K562 (cell line): ENCODE results near the gene SLC35E3. TPM values are rescaled to one million over a fixed set of nuclear protein-coding genes. Genes with fewer than 3 reads are reported as not detected.

Experiments used
- ATAC-seq: fragments of 200-7000 bp; cut with Tn5 transposase; 3 replicates; pipeline ENCODE4 v1.9.1; 2020; ENCODE audit warnings: moderate library complexity
- BruUV-seq: library from RNA; stranded (reverse); fragments of 400-500 nt; replicated peaks from 2 replicates; lab custom pipeline; 2021; lab: Mats Ljungman, UMichigan
- CTCF ChIA-PET: fragments of 300-600 bp; formaldehyde crosslinking; extraction: SDS; loops from one replicate; lab custom pipeline; 2021; ENCODE audit warnings: low intra/inter-chr PET ratio; lab: Yijun Ruan, JAX
- POLR2A ChIA-PET: fragments of 300-600, 350-650 bp; sonication (Branson Sonifier 250); formaldehyde crosslinking; extraction: SDS; loops from one replicate; lab custom pipeline; 2021; ENCODE audit warnings: antibody characterized with exemption, inconsistent platforms; lab: Yijun Ruan, JAX
- DNase-seq, 4 experiments: peaks; one replicate each; pipeline versions ENCODE4 v3.0.0 to v3.0.0-alpha.2; 2011 to 2018; ENCODE audit warnings: low spot score in 3 of 4, mixed read lengths in 3 of 4; ENCODE audit errors: extremely low read depth in 1 of 4
- FAIRE-seq: peaks from 2 replicates; lab custom pipeline; 2011; peaks lifted over from hg19 to GRCh38; lab: Jason Lieb, UNC
- H2AFZ ChIP-seq: 2 replicates; pipeline ENCODE4 v1.6.0; 2011; ENCODE audit warnings: low read depth, low read length, control low read depth, inconsistent platforms
- H3K27ac ChIP-seq: fragments of 200-600 bp; 3 replicates; pipeline ENCODE4 v1.8.0; 2011; ENCODE audit warnings: low read depth, mild to moderate bottlenecking, control low read depth, inconsistent platforms, low read length, moderate library complexity, mixed read lengths; ENCODE audit errors: extremely low read depth
- H3K27me3 ChIP-seq, 2 experiments: fragments of 300-600 bp in 1 of 2; 2 replicates in 1 of 2; 3 replicates in 1 of 2; pipeline versions ENCODE4 v1.6.0 to v1.8.0; 2011; ENCODE audit warnings: inconsistent platforms in 2 of 2, low read length in 2 of 2, mild to moderate bottlenecking in 1 of 2, mixed read lengths in 1 of 2, moderate library complexity in 1 of 2; ENCODE audit not compliant: control insufficient read depth in 2 of 2, insufficient read depth in 2 of 2
- H3K36me3 ChIP-seq: fragments of 300-600 bp; 3 replicates; pipeline ENCODE4 v1.8.0; 2011; ENCODE audit warnings: mild to moderate bottlenecking, low read length, inconsistent platforms; ENCODE audit not compliant: control insufficient read depth, insufficient read depth
- H3K4me1 ChIP-seq, 2 experiments: fragments of 200-600 bp in 1 of 2; replicated peaks in 1 of 2; 2 replicates in 1 of 2; 3 replicates in 1 of 2; pipeline versions ENCODE4 v1.5.1 to v1.8.0; 2011; ENCODE audit warnings: inconsistent platforms in 2 of 2, low read length in 2 of 2, mild to moderate bottlenecking in 1 of 2, mixed read lengths in 1 of 2, moderate library complexity in 1 of 2; ENCODE audit not compliant: control insufficient read depth in 2 of 2, insufficient read depth in 2 of 2
- H3K4me2 ChIP-seq: 2 replicates; pipeline ENCODE4 v1.6.1; 2011; ENCODE audit warnings: low read length, control low read depth, inconsistent platforms, mixed read lengths; ENCODE audit not compliant: insufficient read depth
- H3K4me3 ChIP-seq: fragments of 200-600 bp; sonication (generic), shearing (Covaris generic); 2 replicates; pipeline ENCODE4 v1.5.1; 2016; ENCODE audit warnings: control low read depth, inconsistent platforms
- H3K79me2 ChIP-seq: fragments of 200-600 bp; 3 replicates; pipeline ENCODE4 v1.8.0; 2011; ENCODE audit warnings: low read length, inconsistent platforms; ENCODE audit not compliant: control insufficient read depth, insufficient read depth
- H3K9ac ChIP-seq, 2 experiments: 2 replicates each; pipeline versions ENCODE4 v1.6.0 to v1.6.1; 2011; ENCODE audit warnings: low read depth in 2 of 2, low read length in 2 of 2, control low read depth in 1 of 2, inconsistent platforms in 1 of 2, mild to moderate bottlenecking in 1 of 2, mixed read lengths in 1 of 2; ENCODE audit not compliant: insufficient read depth in 1 of 2
- H3K9me1 ChIP-seq: one replicate; pipeline ENCODE4 v1.6.0; 2011; ENCODE audit warnings: inconsistent platforms, mild to moderate bottlenecking, low read length, moderate library complexity; ENCODE audit not compliant: control insufficient read depth, insufficient read depth
- H3K9me3 ChIP-seq: replicated peaks from 2 replicates; pipeline ENCODE4 v1.5.1; 2011; ENCODE audit warnings: low read depth, low read length, inconsistent platforms; ENCODE audit not compliant: control insufficient read depth, insufficient read depth
- H4K20me1 ChIP-seq: replicated peaks from 2 replicates; pipeline ENCODE4 v1.6.1; 2011; ENCODE audit warnings: low read length, inconsistent platforms, mixed read lengths; ENCODE audit not compliant: control insufficient read depth, insufficient read depth
- BCOR ChIP-seq: fragments of 450-650 bp; IDR thresholded peaks from 2 replicates; pipeline ENCODE4 v1.6.1; 2016
- EGR1 ChIP-seq: fragments of 450-650 bp; conservative IDR thresholded peaks from 2 replicates; pipeline ENCODE4 v1.6.1; 2017; ENCODE audit warnings: mild to moderate bottlenecking
- HCFC1 ChIP-seq: IDR thresholded peaks from 2 replicates; pipeline ENCODE4 v1.6.1; 2012; ENCODE audit warnings: low read depth, low read length, improper control_type of control experiment
- HDAC1 ChIP-seq, 2 experiments: fragments of 450-650 bp; IDR thresholded peaks; 2 replicates each; pipeline ENCODE4 v1.6.1; 2016 to 2017; ENCODE audit warnings: inconsistent platforms in 1 of 2, mild to moderate bottlenecking in 1 of 2, moderate library complexity in 1 of 2
- JUN ChIP-seq, 2 experiments: sonication (generic) in 1 of 2; formaldehyde crosslinking in 1 of 2; IDR thresholded peaks; 2 replicates each; pipeline versions ENCODE4 v1.6.1 to v1.8.0; 2012 to 2022; ENCODE audit warnings: borderline replicate concordance in 2 of 2, mild to moderate bottlenecking in 2 of 2, improper control_type of control experiment in 1 of 2, low read depth in 1 of 2, low read length in 1 of 2, missing genetic modification reagents in 1 of 2
- KDM1A ChIP-seq, 2 experiments: fragments of 450-650 bp; IDR thresholded peaks; 2 replicates each; pipeline ENCODE4 v1.6.1; 2016; ENCODE audit warnings: mild to moderate bottlenecking in 2 of 2
- MEF2D ChIP-seq: conservative IDR thresholded peaks from 2 replicates; pipeline ENCODE4 v1.6.1; 2016; ENCODE audit warnings: low read depth, missing genetic modification characterization, missing compliant biosample characterization
- NFIC ChIP-seq: fragments of 450-650 bp; IDR thresholded peaks from 2 replicates; pipeline ENCODE4 v1.6.1; 2017; ENCODE audit warnings: mild to moderate bottlenecking, inconsistent platforms
- ZNF384 ChIP-seq: IDR thresholded peaks from 2 replicates; pipeline ENCODE4 v1.6.1; 2012; ENCODE audit warnings: low read depth, low read length, improper control_type of control experiment
- WGBS: fragments of 100-300 bp; shearing (Covaris generic); methylation state at CpG from one replicate; pipeline ENCODE4 v1.1.6; 2016; ENCODE audit warnings: low coverage, mixed read lengths; ENCODE audit not compliant: insufficient coverage; ENCODE audit errors: missing lambda C conversion rate; 5-methylcytosine and 5-hydroxymethylcytosine counted together
- in situ Hi-C: fragments of 300-500 bp; cut with MboI; formaldehyde crosslinking; loops from 4 replicates; pipeline ENCODE4 v1.15.0; 2018; ENCODE audit warnings: inconsistent platforms, mixed read lengths
- intact Hi-C: fragments of 100-400 bp; cut with micrococcal nuclease; formaldehyde crosslinking; loops from 2 replicates; pipeline ENCODE4 v1.14.2; 2022
- polyA plus RNA-seq, 8 experiments: library from polyadenylated mRNA; depleted of rRNA in 4 of 8; stranded (reverse) in 5 of 8; unstranded in 3 of 8; fragments of >200 nt; fragmentation: Nextera tagmentation in 2 of 8; fragmentation: Illumina TruSeq in 1 of 8; extraction: Ambion mirVana in 2 of 8; extraction: Trizol in 1 of 8; gene quantifications; 2 replicates each; pipeline versions ENCODE4 v1.2.1 to v1.2.3, GENCODE V29; 2011 to 2014; ENCODE audit warnings: inconsistent platforms in 1 of 8, missing spikeins in 1 of 8
- total RNA-seq, 7 experiments: library from RNA; depleted of rRNA in 6 of 7; stranded (reverse); fragments of >200 nt in 6 of 7; fragmentation: Illumina TruSeq in 2 of 7; extraction: Trizol in 2 of 7; gene quantifications; 2 replicates each; pipeline versions ENCODE4 v1.2.1 to v1.2.3, GENCODE V29; 2011 to 2021; ENCODE audit warnings: low replicate concordance in 1 of 7
- TF ChIP-seq, protein P1 (sequence below): fragments of 200-800 bp; sonication (Bioruptor generic); IDR thresholded peaks from 2 replicates; pipeline ENCODE4 v1.6.1; 2017; ENCODE audit warnings: missing genetic modification characterization, missing compliant biosample characterization
- TF ChIP-seq, protein P2 (sequence below): sonication (generic); formaldehyde crosslinking; IDR thresholded peaks from 2 replicates; pipeline ENCODE4 v1.8.1; 2023; ENCODE audit warnings: mild to moderate bottlenecking, missing genetic modification reagents

SLC35E3 gene
- total and polyA plus RNA-seq, 9 of the 15 experiments (the other 6 are each of a cell fraction or from before 2014, with no cell fraction given) = 1.2 to 5.9 (median 3.8) TPM

DNA sequence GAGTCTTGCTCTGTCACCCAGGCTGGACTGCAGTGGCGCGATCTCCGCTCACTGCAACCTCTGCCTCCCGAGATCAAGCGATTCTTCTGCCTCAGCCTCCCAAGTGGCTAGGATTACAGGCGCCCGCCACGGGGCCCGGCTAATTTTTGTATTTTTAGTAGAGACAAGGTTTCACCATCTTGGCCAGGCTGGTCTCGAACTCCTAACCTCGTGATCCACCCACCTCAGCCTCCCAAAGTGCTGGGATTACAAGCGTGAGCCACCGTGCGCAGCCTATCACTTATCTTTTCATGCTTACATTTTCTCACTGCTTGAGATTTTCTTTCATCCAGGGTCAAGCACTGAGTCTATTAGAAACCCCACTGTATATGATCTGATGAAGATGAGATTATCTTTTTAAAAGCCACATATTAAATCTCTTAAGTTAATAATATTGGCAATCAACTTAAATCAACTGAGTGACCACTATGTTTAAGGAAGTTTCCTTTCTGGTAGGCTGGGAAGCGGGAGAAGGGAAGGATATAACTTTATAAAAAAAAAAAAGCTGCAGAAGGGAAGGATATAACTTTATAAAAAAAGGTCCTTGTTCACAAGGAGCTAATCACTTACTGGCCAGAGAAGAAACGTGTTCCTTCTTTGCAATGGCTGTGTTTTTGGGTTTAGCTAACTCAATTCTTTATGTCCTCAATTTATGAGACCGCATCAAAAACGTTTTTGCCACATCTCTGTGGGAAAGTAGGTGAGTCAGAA is 60.7 kb downstream of the SLC35E3 start:
- Histone ChIP-seq H3K36me3 (peaks cover 23% of the 10 kb centered on the region; the same call in 2 of the 3 replicates), H3K4me3 (0 out of 2 replicates have a peak overlapping the region, but pooled peaks have one; percentile 95), H3K4me2 (peak overlapping the region; percentile 81), H3K9me3 (no peaks in the 10 kb centered on the region), H4K20me1 (no peaks in the 10 kb centered on the region), H3K27me3 (no peaks in the 10 kb centered on the region), H3K79me2 (peaks cover 38% of the 10 kb centered on the region), H3K9ac (peak overlapping the region in 1 of 2 experiments; percentile 73; a peak in 2 of 4 replicates), H3K9me1 (no peaks in the 10 kb centered on the region), H3K4me1 (peaks cover 14% of the 10 kb centered on the region in 2 experiments; a peak in 4 of 5 replicates), H2AFZ (peak overlapping the region; percentile 94), H3K27ac (peak overlapping the region; percentile 99)
- no TSS peak for BruUV-seq
- ChIA-PET POLR2A (interaction anchor here (0.6 to 3.2 kb wide), 10 partner anchors 11 to 94 kb away, joined by 3 to 41 read pairs (median 6); partner anchors contain the start of gene SLC35E3), CTCF (interaction anchor here (0.7 kb wide), 1 partner anchor 116 kb away, joined by 3 read pairs; no protein-coding TSS in a partner anchor)
- no peak for ATAC-seq
- in situ Hi-C loops = no loop called here
- no peak for DNase-seq
- intact Hi-C loops = loop anchor here (1.0 kb wide), 1 partner anchor 60 kb away; the partner anchor contains the start of gene SLC35E3
- FAIRE-seq = no peak
- 28% methylated on average over 14 of the region's 18 CpGs for WGBS
- TF ChIP-seq HCFC1 (no peak), NFIC (0 out of 2 replicates have a peak, but pooled peaks have one; percentile 11), EGR1 (peak; percentile 74), ZNF384 (peak; percentile 58), JUN (IDR thresholded peaks at IDR 0.05; ENCODE audit: borderline replicate concordance, low read depth, low read length) (no peak), JUN (CRISPR knock-in tag; IDR thresholded peaks at IDR 0.05; ENCODE audit: borderline replicate concordance) (no peak), KDM1A (IDR thresholded peaks at IDR 0.05) (peak in 1 of 2 experiments; percentile 24; a peak in 1 of 4 replicates), BCOR (peak; percentile 45), HDAC1 (IDR thresholded peaks at IDR 0.05) (0 out of 4 replicates have a peak, but pooled peaks of 1 of the 2 experiments have one; percentile 35), MEF2D (0 out of 2 replicates have a peak, but pooled peaks have one; percentile 36)
- TF ChIP-seq, protein P1, sequence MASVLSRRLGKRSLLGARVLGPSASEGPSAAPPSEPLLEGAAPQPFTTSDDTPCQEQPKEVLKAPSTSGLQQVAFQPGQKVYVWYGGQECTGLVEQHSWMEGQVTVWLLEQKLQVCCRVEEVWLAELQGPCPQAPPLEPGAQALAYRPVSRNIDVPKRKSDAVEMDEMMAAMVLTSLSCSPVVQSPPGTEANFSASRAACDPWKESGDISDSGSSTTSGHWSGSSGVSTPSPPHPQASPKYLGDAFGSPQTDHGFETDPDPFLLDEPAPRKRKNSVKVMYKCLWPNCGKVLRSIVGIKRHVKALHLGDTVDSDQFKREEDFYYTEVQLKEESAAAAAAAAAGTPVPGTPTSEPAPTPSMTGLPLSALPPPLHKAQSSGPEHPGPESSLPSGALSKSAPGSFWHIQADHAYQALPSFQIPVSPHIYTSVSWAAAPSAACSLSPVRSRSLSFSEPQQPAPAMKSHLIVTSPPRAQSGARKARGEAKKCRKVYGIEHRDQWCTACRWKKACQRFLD (CRISPR knock-in tag) = 0 out of 2 replicates have a peak, but pooled peaks have one; percentile 13
- TF ChIP-seq, protein P2, sequence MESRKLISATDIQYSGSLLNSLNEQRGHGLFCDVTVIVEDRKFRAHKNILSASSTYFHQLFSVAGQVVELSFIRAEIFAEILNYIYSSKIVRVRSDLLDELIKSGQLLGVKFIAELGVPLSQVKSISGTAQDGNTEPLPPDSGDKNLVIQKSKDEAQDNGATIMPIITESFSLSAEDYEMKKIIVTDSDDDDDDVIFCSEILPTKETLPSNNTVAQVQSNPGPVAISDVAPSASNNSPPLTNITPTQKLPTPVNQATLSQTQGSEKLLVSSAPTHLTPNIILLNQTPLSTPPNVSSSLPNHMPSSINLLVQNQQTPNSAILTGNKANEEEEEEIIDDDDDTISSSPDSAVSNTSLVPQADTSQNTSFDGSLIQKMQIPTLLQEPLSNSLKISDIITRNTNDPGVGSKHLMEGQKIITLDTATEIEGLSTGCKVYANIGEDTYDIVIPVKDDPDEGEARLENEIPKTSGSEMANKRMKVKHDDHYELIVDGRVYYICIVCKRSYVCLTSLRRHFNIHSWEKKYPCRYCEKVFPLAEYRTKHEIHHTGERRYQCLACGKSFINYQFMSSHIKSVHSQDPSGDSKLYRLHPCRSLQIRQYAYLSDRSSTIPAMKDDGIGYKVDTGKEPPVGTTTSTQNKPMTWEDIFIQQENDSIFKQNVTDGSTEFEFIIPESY = 0 out of 2 replicates have a peak, but pooled peaks have one; percentile 35
